Lower leg skin (tissue), 4 donors: ENCODE measurements around the gene FAM221B. TPM values are rescaled to one million over a fixed set of nuclear protein-coding genes. Genes with fewer than 3 reads are reported as not detected.

Source experiments
- DNase-seq, 2 donors: peaks; one replicate each; pipeline ENCODE4 v3.0.0-alpha.2; 2019; ENCODE audit warnings: low spot score in 2 of 2
- H3K4me3 ChIP-seq: fragments of 200-600 bp; sonication (generic); 2 replicates; pipeline ENCODE4 v1.5.1; 2017; ENCODE audit warnings: mild to moderate bottlenecking, low read depth; ENCODE audit not compliant: poor library complexity, severe bottlenecking
- CTCF ChIP-seq, 3 donors: fragments of 450-650 bp; IDR thresholded peaks; one replicate each; pipeline ENCODE4 v1.5.1; 2016; ENCODE audit warnings: antibody characterized with exemption in 3 of 3, mild to moderate bottlenecking in 3 of 3, moderate library complexity in 2 of 3
- POLR2A ChIP-seq, 2 donors: fragments of 450-650 bp; IDR thresholded peaks; one replicate each; pipeline ENCODE4 v1.6.1; 2016 to 2017; ENCODE audit warnings: antibody characterized with exemption in 2 of 2, mild to moderate bottlenecking in 1 of 2, moderate library complexity in 1 of 2
- WGBS, 2 donors: methylation state at CpG; one replicate each; pipeline ENCODE4 v1.1.5; 2018; 5-methylcytosine and 5-hydroxymethylcytosine counted together
- intact Hi-C: fragments of 100-400 bp; cut with DNase I; formaldehyde crosslinking; loops from one replicate; pipeline ENCODE4 v1.15.0; 2023; ENCODE audit warnings: low total_unique reads
- total RNA-seq, 4 donors: library from RNA; depleted of rRNA; stranded (reverse); fragments of >200 nt; gene quantifications; one replicate each; pipeline ENCODE4 v1.1.0, GENCODE V29; 2016

The FAM221B gene
- total RNA-seq, 4 donors from 2014 or later: not detected

GRCh38 chr9:35811381-35812024, 17.0 kb downstream of the FAM221B start:
- no peak for DNase-seq
- TF ChIP-seq POLR2A (IDR thresholded peaks at IDR 0.05) (no peak), CTCF (IDR thresholded peaks at IDR 0.05) (no peak)
- 5 to 19% methylated on average over 11 to 12 of the region's 12 CpGs for WGBS, 2 donors
- intact Hi-C loops: no loop called here
- H3K4me3 ChIP-seq: peak overlapping the region; percentile 21

GRCh38 chr9:35810122-35810521, 18.4 kb downstream of the FAM221B start:
- 89 to 98% methylated on average over 6 to 7 of the region's 7 CpGs for WGBS, 2 donors

GRCh38 chr9:35808433-35808832, 20.1 kb downstream of the FAM221B start:
- peak in 1 of 2 donors; percentile 21 for DNase-seq
- WGBS, 2 donors: 91% methylated on average over 9 of the region's 9 CpGs
- TF ChIP-seq POLR2A (IDR thresholded peaks at IDR 0.05): no peak
- no peak for TF ChIP-seq CTCF (IDR thresholded peaks at IDR 0.05)
- no peak overlapping the region for H3K4me3 ChIP-seq
- intact Hi-C loops: no loop called here

More at GRCh38 chr9:35810122-35810521, 18.4 kb downstream of the FAM221B start:
- H3K4me3 ChIP-seq: no peak overlapping the region
- DNase-seq: no peak
- intact Hi-C loops: no loop called here
- TF ChIP-seq CTCF (IDR thresholded peaks at IDR 0.05) (no peak), POLR2A (IDR thresholded peaks at IDR 0.05) (no peak)

- DNase-seq: peak in 1 of 2 donors; percentile 58
- intact Hi-C loops: no loop called here
- no peak overlapping the region for H3K4me3 ChIP-seq
- 95 to 98% methylated on average over 8 of the region's 8 CpGs for WGBS, 2 donors
- TF ChIP-seq POLR2A (IDR thresholded peaks at IDR 0.05) (no peak), CTCF (IDR thresholded peaks at IDR 0.05) (no peak)
Measured at GRCh38 chr9:35806101-35806500, 22.4 kb downstream of the FAM221B start.

GRCh38 chr9:35801328-35802128, 27.0 kb downstream of the FAM221B start:
- WGBS, 2 donors: 90 to 92% methylated on average over 13 of the region's 13 CpGs
- intact Hi-C loops: no loop called here
- TF ChIP-seq POLR2A (IDR thresholded peaks at IDR 0.05) (no peak), CTCF (IDR thresholded peaks at IDR 0.05) (no peak)
- peak in 1 of 2 donors; percentile 48 for DNase-seq
- no peak overlapping the region for H3K4me3 ChIP-seq
